ENCODE data around the gene LZTS3.

DNA sequence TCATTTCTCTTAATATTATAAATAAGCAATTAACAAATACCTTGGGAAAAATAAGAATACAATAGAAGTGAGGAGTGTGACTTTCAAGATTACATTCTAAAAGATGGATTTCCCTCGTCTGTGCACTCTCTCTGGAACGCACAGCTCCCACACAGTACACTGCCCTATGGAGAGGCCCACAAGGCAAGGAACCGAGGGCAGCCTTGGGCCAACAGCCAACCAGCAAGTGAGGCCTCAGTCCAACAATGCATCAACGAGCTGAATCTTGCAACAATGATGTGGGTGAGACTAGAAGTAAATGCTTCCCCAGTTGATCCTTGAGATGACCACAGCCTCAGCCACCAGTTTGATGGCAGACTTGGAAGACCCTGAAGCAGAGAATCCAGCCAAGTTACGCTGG, 54.3 kb downstream of the LZTS3 start:
- TF ChIP-seq, protein P1, sequence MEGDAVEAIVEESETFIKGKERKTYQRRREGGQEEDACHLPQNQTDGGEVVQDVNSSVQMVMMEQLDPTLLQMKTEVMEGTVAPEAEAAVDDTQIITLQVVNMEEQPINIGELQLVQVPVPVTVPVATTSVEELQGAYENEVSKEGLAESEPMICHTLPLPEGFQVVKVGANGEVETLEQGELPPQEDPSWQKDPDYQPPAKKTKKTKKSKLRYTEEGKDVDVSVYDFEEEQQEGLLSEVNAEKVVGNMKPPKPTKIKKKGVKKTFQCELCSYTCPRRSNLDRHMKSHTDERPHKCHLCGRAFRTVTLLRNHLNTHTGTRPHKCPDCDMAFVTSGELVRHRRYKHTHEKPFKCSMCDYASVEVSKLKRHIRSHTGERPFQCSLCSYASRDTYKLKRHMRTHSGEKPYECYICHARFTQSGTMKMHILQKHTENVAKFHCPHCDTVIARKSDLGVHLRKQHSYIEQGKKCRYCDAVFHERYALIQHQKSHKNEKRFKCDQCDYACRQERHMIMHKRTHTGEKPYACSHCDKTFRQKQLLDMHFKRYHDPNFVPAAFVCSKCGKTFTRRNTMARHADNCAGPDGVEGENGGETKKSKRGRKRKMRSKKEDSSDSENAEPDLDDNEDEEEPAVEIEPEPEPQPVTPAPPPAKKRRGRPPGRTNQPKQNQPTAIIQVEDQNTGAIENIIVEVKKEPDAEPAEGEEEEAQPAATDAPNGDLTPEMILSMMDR (IDR thresholded peaks at IDR 0.05; ENCODE audit: borderline replicate concordance, extremely low read depth, low read length, poor library complexity, severe bottlenecking), result no peak
- TF ChIP-seq EZH2 (IDR thresholded peaks at IDR 0.05; ENCODE audit: borderline replicate concordance, low read depth, low read length, severe bottlenecking), result no peak
